Skeletal muscle cell (primary cell): Measurements from ENCODE around the gene EGFL7.
"Not testable (repeated sequence)": the region's sequence is repeated elsewhere in the genome, so short reads cannot be mapped to it uniquely, and the experiment has no call there.

Source experiments
- DNase-seq: peaks from one replicate; pipeline ENCODE4 v3.0.0-alpha.2; 2010; ENCODE audit warnings: low read depth
- H3K4me3 ChIP-seq: 2 replicates; pipeline ENCODE4 v1.5.1; 2011; ENCODE audit warnings: low read depth, mild to moderate bottlenecking, control low read depth, low read length, moderate library complexity

Gene EGFL7

DNA sequence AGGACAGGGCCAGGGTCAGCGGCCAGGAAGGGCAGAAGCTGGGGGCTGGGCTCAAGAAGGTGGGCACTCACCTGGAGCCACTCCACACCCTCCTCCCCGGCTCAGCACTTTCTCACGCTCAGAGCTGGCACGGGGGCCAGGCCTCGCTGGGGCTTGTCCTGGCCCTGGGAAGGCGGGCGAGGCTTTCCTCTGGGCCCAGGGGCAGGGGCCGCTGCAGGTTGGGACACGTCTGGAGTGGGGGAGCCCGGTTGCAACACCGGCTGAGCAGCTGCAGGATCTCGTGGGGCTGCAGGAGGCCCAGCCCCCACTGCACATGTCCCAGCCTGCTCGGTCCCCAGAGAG, 38.9 kb upstream of the EGFL7 start:
- H3K4me3 ChIP-seq, result no peak overlapping the region
- DNase-seq, result no peak

DNA sequence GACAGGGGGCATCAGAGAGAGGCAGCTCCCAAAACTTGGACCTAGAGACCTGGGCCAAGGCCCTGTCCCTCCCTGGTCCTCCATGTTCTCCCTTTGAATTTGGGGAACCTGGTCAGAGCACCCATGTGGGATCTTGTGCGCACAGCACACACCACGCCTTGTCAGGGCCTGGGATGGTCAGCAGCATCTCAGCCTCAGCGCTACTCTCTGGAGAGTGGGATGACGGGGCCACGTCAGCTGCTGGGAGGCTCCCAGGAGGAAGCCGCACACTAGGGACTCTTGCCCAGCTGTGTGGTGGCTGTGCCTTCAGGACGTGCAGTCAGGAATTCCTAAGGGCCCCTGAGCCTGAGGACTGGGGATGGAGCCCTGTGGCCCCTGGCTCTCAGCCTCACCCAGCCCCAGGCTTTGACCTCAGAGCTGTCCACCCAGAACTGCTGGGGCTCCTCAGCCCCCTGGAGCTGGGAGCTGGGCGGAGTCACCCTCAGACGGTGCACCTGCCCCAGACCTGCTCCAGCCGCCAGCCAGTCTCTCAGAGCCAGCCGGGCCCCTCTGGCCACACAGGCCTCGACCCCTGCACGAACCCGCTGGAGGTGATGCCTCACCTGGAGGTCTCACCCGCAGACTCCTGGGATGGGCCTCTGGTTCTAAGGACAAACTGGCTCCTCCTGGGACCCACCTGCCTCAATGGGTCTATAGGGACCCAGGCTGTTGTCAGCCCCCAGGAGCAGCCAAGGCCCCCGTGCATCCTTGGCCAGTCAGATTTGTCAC, 38.3 kb upstream of the EGFL7 start:
- no peak overlapping the region for H3K4me3 ChIP-seq
- DNase-seq, result no peak

DNA sequence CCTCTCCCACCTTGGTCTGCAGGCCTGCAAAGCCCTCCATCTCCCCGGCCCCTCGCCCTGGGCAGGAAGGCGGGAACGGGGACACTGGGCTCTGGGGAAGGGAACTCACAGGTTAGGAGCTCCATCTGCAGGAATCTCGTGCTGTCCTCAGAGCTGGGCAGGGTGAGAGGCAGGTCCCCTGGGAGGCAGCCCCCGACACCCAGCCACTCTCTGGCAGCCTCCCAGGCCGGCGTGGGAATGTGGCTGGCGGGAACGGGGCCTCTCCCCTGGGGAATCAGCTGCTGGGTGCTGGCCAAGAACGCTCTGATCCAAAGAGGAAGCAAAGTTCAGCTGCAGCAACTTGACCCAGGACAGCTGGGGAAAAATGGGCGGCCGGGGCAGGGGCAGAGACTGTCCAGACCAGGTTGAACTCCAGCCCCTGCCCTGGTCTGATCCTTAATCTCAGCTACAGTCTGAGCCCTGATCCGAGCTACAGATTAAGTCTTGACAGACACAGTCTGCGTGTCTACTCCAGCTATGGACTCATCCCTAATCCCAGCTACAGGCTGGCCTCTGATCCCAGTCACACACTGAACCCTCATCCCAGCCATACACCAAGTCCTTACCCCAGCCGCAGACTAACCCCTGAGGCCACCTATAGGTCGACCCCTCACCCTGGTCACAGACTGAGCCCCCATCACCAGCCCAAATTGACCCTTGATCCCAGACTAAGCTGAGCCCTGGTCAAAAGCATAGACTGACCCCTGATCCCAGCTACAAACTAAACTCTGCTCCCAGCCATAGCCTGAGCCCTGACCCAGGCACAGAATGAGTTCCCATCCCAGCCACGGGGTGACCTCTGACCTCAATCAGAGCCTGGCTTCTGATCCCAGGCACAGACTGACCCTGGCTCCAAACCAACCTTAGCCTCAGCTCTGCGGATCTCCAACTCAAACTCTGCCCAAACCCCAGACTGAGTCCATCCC, 37.3 kb upstream of the EGFL7 start:
- no peak overlapping the region for H3K4me3 ChIP-seq
- no peak for DNase-seq

DNA sequence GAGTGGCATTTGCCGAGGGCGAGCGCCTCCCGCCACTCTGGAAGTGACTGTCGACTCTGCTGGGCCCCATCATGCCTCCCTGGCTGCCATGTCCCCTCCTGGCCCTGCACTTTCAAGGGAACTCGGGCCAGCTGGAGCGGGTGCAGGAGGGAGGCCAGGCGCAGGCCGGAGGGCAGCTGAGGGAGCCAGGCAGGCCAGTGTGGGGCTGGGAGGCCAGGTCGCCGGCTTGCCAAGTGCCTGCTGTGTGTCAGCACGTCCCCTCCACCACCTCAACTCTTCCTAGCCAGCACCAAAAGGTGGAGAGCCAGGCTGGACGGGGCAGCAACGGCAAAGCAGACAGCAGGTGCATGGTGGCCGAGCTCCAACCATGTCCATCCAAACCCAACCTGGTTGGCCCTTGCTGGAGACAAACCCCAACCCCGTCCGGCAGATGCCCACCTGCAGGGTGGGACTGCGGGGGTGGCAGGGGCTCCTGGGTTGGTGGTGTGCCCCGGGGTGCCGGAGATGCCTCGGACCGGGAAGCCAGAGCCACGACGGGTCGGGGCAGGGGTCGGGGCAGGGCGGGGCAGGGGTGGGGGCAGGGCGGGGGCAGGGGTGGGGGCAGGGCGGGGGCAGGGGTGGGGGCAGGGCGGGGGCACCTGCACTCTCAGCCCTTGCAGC, 36.5 kb upstream of the EGFL7 start:
- DNase-seq, result no peak

DNA sequence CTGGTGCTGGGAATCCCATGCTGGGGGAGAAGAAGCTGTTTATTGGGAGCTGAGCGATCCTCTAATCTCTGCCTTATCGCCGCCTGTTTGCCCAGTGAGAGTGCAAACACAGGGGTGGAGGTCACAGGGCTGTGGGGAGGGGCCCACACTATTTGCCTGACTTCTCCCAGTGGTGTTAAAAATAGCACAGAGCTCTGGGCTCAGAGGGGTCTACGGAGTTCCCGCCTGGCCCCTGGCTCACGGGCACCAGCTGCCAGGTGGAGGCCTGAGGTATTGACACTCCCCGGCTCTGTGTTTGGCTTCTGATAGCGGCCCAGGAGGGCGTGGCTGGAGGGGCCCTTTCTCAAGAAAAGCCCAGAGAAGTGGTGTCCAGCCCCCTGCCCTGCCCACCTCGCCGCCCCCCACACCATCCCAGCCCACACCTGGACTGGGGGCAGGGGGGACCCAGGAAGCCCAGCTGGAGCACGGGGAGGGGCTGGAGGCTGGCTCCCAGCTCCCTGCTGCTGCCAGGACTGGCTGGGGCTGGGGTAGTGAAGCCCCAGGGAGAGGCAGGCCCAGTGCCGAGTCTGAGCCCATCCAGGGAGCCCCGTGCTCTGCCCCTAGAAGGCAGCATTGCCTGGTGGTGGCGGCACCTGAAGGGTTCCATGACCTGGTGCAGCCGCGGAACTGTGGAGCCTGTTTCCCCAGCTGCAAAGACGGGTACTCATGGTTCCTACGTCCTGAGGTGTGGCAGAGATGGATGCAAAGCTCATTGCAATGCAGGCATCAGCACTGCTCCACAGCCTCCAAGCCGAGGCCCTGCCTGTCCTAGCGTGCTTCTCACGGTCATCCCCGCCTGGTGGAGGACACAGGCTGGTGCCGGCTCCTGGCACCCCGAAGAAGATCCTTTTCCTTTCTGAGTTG, 35.7 kb upstream of the EGFL7 start:
- no peak for DNase-seq
- no peak overlapping the region for H3K4me3 ChIP-seq

More for the DNA sequence above, 36.5 kb upstream of the EGFL7 start:
- H3K4me3 ChIP-seq, result no peak overlapping the region

DNA sequence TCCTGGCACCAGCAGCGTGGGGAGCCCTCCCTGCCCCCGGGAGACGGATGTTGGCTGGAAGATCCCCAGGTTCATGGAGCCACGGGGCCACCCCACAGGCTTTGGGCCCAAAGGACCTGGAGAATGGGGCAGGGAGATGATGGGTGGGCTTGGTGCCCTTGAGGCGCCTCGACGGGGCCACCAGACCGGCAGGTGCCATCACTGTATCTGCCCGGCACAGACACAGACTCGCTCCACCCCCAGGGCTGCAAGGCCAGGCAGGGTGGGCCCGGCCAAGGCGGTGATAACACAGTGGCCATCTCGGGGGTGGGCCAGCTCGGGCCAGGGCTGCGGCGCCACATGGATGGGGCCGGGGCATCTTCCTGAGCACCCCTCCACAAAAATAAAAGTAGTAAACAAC, 35.0 kb upstream of the EGFL7 start:
- H3K4me3 ChIP-seq, result no peak overlapping the region
- DNase-seq, result no peak

DNA sequence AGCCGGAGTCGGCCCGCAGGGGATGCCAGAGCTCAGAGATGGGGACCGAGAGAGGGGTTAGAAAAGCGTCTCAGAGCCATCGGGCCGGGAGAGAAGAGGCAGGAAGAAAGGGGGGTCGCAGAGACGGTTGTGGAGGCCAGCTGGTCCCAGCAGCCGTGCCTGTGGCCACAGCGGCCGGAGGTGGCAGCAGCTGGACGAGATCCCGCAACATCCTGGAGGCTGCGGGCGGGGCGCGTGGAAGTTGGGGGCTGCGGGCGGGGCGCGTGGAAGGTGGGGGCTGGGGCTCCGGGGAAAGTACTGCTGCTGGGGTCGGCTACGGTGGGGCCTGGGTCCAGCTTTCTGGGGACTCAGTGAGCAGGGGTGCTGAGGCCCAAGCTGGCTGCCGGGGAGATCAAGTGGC, 34.4 kb upstream of the EGFL7 start:
- DNase-seq, result no peak
- no peak overlapping the region for H3K4me3 ChIP-seq

DNA sequence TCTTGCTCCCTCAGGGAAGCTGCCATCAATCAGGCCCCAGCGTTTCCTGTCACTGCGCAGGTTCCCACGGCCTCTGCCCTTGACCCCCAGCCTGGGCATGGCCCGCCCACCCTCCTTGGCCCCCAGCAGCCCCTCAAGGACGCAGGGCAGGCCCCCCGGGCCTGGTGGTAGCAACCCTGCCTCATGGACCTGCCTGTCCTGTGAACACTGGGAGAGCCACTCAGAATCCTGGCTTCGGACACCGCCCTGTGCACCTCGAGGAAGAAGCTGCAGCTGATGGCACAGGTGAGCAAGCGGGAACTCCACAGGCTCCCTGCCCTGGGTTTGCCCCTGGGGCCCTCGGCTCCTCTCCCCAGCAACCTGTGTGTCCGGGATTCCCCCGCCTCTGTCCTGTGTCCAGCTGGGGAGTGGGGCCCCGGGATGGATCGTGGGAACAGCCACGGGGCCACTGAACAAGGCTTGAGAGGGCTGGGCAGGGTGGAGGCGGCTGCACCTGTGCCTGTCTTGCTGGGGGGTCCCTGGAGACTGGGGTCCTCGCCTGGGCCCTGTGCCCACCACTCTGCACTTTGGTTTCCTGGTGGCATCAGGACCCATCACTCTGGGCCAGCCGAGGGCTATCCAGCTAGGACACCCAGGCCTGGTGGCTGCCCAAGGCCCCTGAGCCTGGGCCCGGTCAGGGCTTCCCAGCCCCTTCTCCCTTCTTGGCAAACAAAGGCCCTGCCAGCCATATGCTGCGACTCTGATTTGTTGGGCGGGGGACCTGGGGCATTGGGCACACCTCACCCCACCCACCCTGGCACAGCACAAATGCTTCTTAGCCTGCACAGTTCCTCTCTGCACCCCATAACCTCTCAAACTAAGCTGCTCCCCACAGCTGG, 33.5 kb upstream of the EGFL7 start:
- DNase-seq, result no peak
- no peak overlapping the region for H3K4me3 ChIP-seq

DNA sequence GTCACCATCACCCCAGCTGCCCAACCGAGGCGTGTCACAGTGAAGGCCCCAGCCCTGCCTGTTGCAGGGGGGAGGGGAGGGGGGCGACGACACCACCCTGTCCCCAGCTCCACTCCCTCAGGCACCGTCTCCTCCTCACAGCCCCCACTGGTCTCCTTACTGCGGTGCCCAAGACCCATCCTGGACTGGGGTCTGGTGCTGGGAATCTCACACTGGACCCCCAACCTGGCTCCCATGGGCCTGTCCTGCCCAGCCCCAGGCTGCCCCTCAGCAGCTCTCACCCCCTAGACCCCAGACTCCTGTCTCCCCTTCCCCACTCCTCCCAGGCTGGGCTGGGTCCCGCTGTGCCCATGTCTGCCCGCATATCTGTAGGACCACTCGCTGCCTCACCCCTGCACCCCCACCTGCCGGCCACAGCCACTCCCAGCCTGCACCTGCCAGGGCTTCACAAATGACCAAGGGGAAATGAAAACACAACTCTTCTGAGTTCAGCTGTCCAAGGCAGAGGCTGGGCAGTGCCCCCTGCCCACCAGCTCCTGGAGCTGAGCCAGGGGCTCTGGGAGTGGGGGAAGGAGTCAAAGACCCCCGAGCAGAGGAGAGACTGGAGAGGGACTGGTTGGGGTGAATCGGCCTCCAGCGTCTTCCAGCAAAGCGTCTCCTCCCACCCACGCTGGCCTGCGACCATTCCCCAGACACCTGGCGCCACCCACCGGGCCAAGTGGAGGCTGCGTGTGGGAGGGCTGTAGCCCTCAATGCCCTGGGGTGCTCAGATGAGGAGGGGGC, 32.6 kb upstream of the EGFL7 start:
- DNase-seq, result no peak
- H3K4me3 ChIP-seq, result no peak overlapping the region

DNA sequence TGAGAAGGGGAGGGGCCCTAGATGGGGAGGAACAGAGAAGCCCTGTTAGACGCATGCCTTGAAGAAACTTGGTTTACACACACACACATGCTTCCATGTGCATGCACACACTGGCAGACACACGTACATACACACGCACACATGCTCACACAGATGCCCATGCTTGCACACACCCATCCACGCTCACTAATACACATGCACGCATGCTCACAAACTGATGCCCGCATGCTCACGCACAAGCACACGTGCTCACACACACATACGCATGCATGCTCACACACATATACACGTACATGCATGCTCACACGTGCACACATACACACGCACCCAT, 32.1 kb upstream of the EGFL7 start:
- DNase-seq, result no peak
- no peak overlapping the region for H3K4me3 ChIP-seq

DNA sequence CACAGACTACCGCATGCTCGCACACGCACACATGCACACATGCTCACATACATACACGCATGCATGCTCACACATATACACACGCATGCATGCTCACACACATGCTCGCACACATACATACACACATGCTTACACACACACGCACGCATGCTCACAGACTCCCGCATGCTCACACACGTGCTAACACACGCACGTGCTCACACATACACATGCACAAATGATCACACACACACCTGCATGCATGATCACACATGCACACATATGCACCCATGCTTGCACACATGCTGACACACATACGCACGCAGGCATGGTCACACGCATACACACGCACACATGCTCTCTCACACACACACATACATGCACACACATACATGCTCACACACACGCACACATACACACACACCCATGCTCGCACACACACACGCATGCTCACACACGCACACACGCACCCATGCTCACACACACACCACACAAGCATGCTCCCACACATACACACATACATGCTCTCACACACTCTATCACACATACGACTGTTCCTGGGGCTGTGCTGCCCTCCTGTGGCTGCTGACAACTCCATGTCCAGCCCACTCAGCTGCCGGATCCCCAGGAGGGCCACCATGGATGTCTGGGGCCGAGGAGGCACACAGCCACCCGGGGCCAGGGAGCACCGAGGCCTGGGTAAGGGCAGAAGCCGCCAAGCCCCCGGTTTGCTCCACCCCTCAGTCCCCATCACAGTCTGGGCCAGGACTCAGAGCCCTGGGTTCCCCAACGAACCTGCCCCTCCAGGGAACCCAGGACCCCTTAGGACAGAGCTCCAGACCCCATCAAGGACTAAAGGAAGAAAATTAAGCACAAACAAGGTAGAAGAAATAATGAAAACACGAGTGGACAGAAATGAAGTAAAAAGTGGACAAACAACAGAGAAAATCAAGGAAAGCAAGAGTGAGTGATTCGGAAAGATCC, 31.4 kb upstream of the EGFL7 start:
- H3K4me3 ChIP-seq, result no peak overlapping the region
- DNase-seq, result peak; percentile 55

DNA sequence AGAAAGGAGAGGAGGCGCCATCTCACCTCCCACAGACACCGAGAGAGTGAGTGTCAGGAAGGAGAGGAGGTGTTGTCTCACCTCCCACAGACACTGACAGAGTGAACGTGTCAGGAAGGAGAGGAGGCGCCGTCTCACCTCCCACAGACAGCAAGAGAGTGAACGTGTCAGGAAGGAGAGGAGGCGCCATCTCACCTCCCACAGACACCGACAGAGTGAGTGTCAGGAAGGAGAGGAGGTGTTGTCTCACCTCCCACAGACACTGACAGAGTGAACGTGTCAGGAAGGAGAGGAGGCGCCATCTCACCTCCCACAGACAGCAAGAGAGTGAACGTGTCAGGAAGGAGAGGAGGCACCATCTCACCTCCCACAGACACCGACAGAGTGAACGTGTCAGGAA, 30.6 kb upstream of the EGFL7 start:
- H3K4me3 ChIP-seq, DNase-seq: not testable (repeated sequence)

DNA sequence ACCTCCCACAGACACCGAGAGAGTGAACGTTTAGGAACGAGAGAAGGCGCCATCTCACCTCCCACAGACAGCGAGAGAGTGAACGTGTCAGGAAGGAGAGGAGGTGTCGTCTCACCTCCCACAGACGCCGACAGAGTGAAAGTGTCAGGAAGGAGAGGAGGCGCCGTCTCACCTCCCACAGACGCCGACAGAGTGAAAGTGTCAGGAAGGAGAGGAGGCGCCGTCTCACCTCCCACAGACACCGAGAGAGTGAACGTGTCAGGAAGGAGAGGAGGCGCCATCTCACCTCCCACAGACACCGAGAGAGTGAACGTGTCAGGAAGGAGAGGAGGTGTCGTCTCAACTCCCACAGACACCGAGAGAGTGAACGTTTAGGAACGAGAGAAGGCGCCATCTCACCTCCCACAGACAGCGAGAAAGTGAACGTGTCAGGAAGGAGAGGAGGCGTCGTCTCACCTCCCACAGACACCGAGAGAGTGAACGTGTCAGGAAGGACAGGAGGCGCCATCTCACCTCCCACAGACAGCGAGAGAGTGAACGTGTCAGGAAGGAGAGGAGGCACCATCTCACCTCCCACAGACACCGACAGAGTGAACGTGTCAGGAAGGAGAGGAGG, 30.1 kb upstream of the EGFL7 start:
- H3K4me3 ChIP-seq, DNase-seq: not testable (repeated sequence)

DNA sequence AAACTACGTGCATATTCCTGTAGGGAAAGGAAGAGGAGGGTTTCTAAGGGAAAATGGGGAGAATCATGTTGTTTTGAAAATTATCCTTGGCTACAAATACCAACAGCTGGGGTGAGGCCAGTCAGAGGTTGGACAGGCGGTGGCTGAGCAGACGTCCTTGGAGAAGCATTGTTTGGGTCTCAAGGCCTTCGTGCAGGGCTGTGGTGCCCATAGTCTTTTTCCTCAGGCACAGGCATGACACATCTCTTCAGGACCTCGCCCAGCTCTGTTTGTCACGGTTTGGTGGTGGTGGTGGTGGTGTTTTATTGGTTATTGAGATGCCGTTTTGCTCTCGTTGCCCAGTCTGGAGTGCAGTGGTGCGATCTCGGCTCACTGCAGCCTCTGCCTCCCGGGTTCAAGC, 27.8 kb upstream of the EGFL7 start:
- no peak for DNase-seq

DNA sequence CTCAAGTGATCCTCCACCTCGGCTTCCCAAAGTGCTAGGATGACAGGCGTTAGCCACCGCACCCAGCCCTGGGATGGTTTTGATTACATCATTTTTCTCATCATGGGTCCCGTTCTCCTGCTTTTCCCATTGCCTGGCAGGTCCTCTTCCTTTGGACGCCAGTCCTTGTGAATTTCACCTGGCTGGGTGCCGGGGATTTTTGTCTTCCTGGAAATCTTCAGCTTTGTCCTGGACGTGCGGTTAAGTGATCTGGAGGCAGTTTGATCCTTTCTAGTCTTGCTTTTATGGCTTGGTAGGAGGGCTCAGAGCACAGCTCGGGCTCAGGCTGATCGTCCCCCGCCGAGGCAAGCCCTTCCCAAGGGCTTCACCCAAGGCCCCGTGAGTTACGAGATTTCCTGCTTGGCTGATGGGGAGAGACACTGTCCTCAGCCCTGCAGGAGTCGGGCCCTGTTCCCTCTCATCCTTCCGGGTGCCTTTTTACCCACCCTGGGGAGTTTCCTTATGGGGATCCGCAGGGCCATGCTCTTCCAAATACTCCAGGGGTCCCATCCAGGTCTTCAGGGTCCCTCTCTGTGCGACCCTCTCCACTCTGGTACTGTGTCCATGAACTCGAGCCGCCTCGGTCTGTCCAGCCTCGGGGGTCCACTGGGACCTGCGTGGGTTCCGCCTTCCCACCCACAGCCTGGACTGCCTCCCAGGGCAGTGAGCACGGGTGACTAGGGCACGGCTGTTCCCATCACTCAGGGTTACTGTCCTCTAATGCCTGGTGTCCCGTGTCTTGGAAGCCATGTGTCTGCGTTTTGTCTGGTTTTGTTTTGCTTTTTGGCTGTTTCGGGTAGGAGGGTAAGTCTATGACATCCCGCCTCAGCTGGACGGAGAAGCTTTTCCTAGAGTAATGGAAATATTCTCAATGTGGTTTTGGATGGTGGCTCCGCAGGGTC, 22.3 kb upstream of the EGFL7 start:
- no peak for DNase-seq
- H3K4me3 ChIP-seq, result no peak overlapping the region

More for the DNA sequence above, 27.8 kb upstream of the EGFL7 start:
- H3K4me3 ChIP-seq, result no peak overlapping the region
